Stimulated activated CD4-positive, alpha-beta T cell treated with anti-CD3 and anti-CD28 coated beads, Interleukin-12 subunit alpha, Interleukin-12 subunit beta, amount 100 ng/mL, for 48 hours (primary cell): Measurements from ENCODE around the gene KIF2A.
A peak's percentile ranks its signal among the peaks of the same experiment; 100 is the strongest.

Experiments used
- DNase-seq, 3 donors: peaks; one replicate each; pipeline ENCODE4 v3.0.0-alpha.2; 2020; ENCODE audit warnings: low read depth in 2 of 3, low spot score in 1 of 3

The KIF2A gene

GRCh38 chr5:62327138-62328053 is 21.4 kb downstream of the KIF2A start:
- no peak for DNase-seq

GRCh38 chr5:62328772-62329491 is 22.9 kb downstream of the KIF2A start:
- no peak for DNase-seq

GRCh38 chr5:62330302-62330701 is 24.3 kb downstream of the KIF2A start:
- no peak for DNase-seq

GRCh38 chr5:62331921-62332320 is 25.9 kb downstream of the KIF2A start:
- no peak for DNase-seq

GRCh38 chr5:62333250-62333794 is 27.3 kb downstream of the KIF2A start:
- no peak for DNase-seq

GRCh38 chr5:62334082-62334481 is 28.1 kb downstream of the KIF2A start:
- DNase-seq, result no peak

- no peak for DNase-seq
Observed at GRCh38 chr5:62340392-62340791, 34.4 kb downstream of the KIF2A start.

- no peak for DNase-seq
Observed at GRCh38 chr5:62340979-62341378, 35.0 kb downstream of the KIF2A start.

- DNase-seq, result no peak
Observed at GRCh38 chr5:62341783-62342475, 35.9 kb downstream of the KIF2A start.

GRCh38 chr5:62342476-62342837 is 36.5 kb downstream of the KIF2A start:
- DNase-seq, result no peak

- DNase-seq, result no peak
Observed at GRCh38 chr5:62343428-62343827, 37.4 kb downstream of the KIF2A start.

GRCh38 chr5:62346748-62347147 is 40.7 kb downstream of the KIF2A start:
- DNase-seq, result no peak

- DNase-seq, result no peak
Observed at GRCh38 chr5:62347928-62348327, 41.9 kb downstream of the KIF2A start.

GRCh38 chr5:62348723-62349481 is 42.9 kb downstream of the KIF2A start:
- DNase-seq, result no peak

GRCh38 chr5:62354028-62354874 is 48.2 kb downstream of the KIF2A start:
- peak in 1 of 3 donors; percentile 21 for DNase-seq

- no peak for DNase-seq
Observed at GRCh38 chr5:62362701-62363100, 56.7 kb downstream of the KIF2A start.

- no peak for DNase-seq
Observed at GRCh38 chr5:62369039-62369438, 63.0 kb downstream of the KIF2A start.

- DNase-seq, result no peak
Observed at GRCh38 chr5:62371409-62371808, 65.4 kb downstream of the KIF2A start.

GRCh38 chr5:62372600-62372999 is 66.6 kb downstream of the KIF2A start:
- no peak for DNase-seq

GRCh38 chr5:62373382-62373781 is 67.4 kb downstream of the KIF2A start:
- DNase-seq, result no peak
